IgD-negative memory B cell (primary cell): ENCODE measurements around the gene CD47. TPM values are rescaled to one million over a fixed set of nuclear protein-coding genes. Genes with fewer than 3 reads are reported as not detected.
A peak's percentile ranks its signal among the peaks of the same experiment; 100 is the strongest.

Experiments
- H3K27ac Mint-ChIP-seq, 3 donors: one replicate each; pipeline ENCODE4 v1.8.0; 2020 to 2022; ENCODE audit warnings: mild to moderate bottlenecking in 3 of 3, mixed read lengths in 3 of 3, moderate library complexity in 1 of 3
- H3K27me3 Mint-ChIP-seq: one replicate; pipeline ENCODE4 v1.8.0; 2021; ENCODE audit warnings: mixed read lengths
- H3K36me3 Mint-ChIP-seq: one replicate; pipeline ENCODE4 v1.8.0; 2020; ENCODE audit warnings: mild to moderate bottlenecking, mixed read lengths
- H3K4me1 Mint-ChIP-seq, 3 donors: one replicate each; pipeline ENCODE4 v1.8.0; 2020 to 2022; ENCODE audit warnings: mixed read lengths in 3 of 3, mild to moderate bottlenecking in 1 of 3
- H3K4me3 Mint-ChIP-seq, 4 donors: one replicate each; pipeline ENCODE4 v1.8.0; 2020 to 2022; ENCODE audit warnings: mild to moderate bottlenecking in 4 of 4, mixed read lengths in 4 of 4, moderate library complexity in 3 of 4
- H3K9me3 Mint-ChIP-seq, 3 donors: one replicate each; pipeline ENCODE4 v1.8.0; 2020 to 2021; ENCODE audit warnings: mixed read lengths in 3 of 3, mild to moderate bottlenecking in 1 of 3
- polyA plus RNA-seq: library from polyadenylated mRNA; unstranded; fragments of 300-500 nt; fragmentation: Illumina TruSeq; gene quantifications from one replicate; pipeline ENCODE4 v1.2.3, GENCODE V29; 2021

The CD47 gene
- polyA plus RNA-seq, 1 donor from 2014 or later = 147 TPM

DNA sequence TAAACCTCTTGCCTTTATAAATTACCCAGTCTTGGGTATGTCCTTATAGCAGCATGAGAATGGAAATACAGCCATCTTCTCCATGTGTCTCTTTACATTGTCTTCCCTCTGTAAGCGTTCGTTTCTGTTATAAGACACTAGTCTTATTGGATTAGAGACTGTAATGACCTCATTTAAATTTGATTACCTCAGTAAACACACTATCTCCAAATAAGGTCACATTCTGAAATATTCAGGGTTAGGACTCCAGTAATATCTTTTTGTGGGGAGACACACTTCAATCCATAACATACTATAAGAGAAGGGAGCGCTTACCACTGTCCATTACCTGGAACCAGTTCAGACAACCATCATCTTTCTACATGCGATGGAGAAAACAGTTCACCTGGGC lies 34.3 kb upstream of the CD47 start:
- Mint-ChIP-seq H3K4me1 (peaks cover 39 to 68% (median 56%) of the 10 kb centered on the region in 3 donors), H3K27ac (peak overlapping the region; percentile 99 to 100 (median 100)), H3K27me3 (no peaks in the 10 kb centered on the region)

DNA sequence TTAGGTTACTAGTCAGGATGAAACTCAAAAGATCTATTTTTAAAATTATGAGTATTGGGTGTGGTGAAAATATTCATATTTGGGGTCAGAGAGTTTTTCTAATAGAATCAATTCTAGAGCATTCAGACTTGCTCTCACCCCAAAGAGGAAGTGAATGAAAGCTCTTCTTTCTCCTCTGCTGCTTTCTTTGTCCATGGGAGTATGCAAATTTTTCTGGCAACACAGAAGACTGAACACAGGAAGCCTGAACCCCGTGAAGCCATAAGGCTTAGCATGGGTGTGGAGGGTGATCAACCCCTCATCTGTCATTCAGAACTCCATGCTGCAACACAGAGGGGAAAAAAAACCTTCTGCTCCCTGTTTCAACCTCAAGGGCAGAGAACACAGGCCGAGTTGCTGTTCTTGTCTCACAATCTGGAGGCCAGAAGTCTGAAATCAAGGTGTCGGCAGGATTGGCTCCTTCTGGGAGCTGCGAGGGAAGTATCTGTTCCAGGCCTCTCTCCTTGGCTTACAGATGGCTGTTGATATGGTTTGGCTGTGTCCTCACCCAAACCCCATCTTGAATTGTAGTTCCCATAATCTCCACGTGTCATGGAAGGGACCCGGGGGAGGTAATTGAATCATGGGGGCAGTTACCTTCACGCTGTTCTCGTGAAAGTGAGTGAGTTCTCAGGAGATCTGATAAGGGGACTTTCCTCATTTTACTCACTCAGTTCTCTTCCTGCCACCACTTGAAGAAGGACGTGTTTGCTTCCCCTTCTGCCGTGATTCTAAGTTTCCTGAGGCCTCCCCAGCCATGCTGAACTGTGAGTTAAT lies 33.7 kb upstream of the CD47 start:
- Mint-ChIP-seq H3K9me3 (peaks cover 0 to 10% (median 3%) of the 10 kb centered on the region in 3 donors), H3K27ac (peak overlapping the region; percentile 99 to 100 (median 100)), H3K27me3 (no peaks in the 10 kb centered on the region), H3K36me3 (peaks cover 10% of the 10 kb centered on the region), H3K4me1 (peaks cover 36 to 63% (median 53%) of the 10 kb centered on the region in 3 donors), H3K4me3 (peak overlapping the region; percentile 85 to 96 (median 94))

More for the DNA sequence above, 34.3 kb upstream of the CD47 start:
- Mint-ChIP-seq H3K36me3 (peaks cover 10% of the 10 kb centered on the region), H3K9me3 (peaks cover 0 to 10% (median 3%) of the 10 kb centered on the region in 3 donors), H3K4me3 (peak overlapping the region; percentile 85 to 96 (median 94))

DNA sequence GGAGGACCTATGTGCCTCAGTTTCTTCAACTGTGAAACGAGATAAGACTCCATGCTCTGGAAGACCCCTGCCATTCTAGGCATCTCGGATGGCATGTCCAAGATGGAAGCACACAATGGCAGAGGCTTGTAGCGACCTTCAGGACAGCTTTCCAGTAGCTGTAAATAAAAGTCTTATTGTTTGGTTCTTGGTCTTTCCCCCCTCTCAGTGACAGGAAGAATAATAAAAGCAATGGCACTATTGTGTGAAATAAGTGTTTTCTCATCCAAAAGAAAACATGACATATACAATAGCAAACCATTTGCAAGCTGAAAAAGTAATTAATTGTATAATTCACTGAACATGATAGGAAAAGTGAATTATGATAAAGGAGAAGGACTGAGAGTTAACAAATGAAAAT lies 32.5 kb upstream of the CD47 start:
- H3K4me1 Mint-ChIP-seq = peaks cover 38 to 54% (median 44%) of the 10 kb centered on the region in 3 donors
- H3K27me3 Mint-ChIP-seq = no peaks in the 10 kb centered on the region
- peak overlapping the region; percentile 13 to 99 (median 78) for H3K27ac Mint-ChIP-seq
- H3K36me3 Mint-ChIP-seq = peaks cover 8% of the 10 kb centered on the region
- peaks cover 0 to 6% (median 3%) of the 10 kb centered on the region in 3 donors for H3K9me3 Mint-ChIP-seq
- H3K4me3 Mint-ChIP-seq = peak overlapping the region; percentile 34 to 85 (median 53)

DNA sequence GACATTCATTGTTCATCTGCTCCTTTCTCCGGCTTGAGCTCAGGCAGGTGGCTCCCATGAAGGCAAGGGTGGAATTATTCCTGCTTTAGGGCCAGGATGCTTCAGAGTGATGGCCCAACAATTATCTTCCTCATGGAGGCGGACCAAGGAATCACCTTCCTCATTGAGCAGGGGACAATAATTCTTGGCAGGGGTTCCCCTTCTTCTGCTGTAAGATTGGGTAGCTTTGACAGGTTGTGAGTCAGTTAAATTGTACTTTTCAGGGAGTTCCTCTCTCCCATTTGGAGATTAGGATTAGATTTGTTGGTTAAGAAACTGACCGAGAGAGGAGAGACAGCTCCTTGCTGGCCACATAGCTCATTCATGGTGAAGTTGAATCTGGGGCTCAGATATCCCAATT lies 31.4 kb upstream of the CD47 start:
- peak overlapping the region in 2 of 4 donors; percentile 19 to 72 for H3K4me3 Mint-ChIP-seq
- H3K27me3 Mint-ChIP-seq = no peaks in the 10 kb centered on the region
- H3K36me3 Mint-ChIP-seq = peaks cover 1% of the 10 kb centered on the region
- peaks cover 35 to 46% (median 38%) of the 10 kb centered on the region in 3 donors for H3K4me1 Mint-ChIP-seq
- peak overlapping the region in 2 of 3 donors; percentile 13 to 15 for H3K27ac Mint-ChIP-seq
- peaks cover 0 to under 1% (median 0%) of the 10 kb centered on the region in 3 donors for H3K9me3 Mint-ChIP-seq

DNA sequence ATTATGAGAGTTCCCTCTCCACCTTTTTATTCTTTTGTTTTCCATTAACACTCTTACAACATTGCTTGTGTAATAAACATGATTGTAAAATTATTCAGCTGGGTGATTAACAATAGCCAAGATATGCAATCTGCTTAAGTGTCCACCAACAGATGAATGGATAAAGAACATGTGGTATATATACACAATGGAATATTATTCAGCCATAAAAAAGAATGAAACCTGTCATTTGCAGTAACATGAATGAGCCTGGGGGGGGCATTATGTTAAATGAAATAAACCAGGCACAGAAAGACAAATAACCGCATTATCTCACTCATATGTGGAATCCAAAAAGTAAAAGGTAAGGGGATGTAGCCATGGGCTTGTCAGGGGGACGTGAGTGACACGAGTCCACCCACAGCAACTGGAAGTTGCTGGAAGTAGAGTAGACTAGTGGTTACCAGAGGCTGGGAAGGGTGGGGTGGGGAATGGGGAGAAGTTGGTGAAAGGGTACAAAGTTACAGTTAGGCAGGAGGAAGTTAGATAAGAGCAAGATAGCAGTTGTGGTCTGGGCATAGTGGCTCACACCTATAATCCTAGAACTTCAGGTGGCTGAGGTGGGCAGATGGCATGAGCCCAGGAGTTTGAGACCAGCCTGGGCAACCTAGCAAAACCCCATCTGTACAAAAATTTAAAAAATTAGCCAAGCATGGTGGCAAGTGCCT lies 28.7 kb upstream of the CD47 start:
- Mint-ChIP-seq H3K27ac (no peak overlapping the region), H3K9me3 (no peaks in the 10 kb centered on the region), H3K27me3 (no peaks in the 10 kb centered on the region), H3K4me1 (peaks cover 27 to 34% (median 28%) of the 10 kb centered on the region in 3 donors), H3K36me3 (no peaks in the 10 kb centered on the region), H3K4me3 (peak overlapping the region in 1 of 4 donors; percentile 21)

DNA sequence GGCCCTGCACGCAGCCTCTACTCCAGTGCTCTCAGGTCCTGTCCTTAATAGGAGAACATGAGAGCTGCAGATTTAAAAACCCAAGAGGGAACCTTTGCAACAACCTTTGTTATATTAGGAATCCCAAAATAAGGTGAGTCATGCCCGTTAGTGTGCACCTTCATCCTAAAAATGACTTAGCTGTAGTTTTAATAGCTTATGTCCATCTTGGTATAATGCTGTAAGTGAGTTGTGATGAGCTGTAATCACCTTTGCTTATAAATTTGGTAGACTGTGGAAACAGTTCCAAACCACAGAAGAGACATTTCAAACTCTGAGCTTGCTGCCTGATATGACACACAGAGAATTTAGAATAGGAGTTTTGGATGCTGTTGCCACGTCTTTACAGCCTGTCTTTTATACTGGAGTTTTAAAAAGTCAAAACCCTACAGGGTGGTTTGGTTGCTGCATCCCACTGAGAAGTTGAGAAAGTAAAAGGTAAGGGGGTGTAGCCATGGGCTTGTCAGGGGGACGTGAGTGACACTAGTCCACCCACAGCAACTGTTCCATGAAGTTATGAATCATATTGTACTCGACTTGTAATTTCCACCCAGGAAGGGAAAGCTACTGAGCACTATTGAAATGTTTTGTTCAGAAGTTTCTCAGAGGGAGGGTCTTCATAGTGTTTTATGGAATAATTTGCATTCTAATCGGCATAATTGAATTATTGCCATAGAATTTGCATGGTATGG lies 27.4 kb upstream of the CD47 start:
- no peak overlapping the region for H3K27ac Mint-ChIP-seq

DNA sequence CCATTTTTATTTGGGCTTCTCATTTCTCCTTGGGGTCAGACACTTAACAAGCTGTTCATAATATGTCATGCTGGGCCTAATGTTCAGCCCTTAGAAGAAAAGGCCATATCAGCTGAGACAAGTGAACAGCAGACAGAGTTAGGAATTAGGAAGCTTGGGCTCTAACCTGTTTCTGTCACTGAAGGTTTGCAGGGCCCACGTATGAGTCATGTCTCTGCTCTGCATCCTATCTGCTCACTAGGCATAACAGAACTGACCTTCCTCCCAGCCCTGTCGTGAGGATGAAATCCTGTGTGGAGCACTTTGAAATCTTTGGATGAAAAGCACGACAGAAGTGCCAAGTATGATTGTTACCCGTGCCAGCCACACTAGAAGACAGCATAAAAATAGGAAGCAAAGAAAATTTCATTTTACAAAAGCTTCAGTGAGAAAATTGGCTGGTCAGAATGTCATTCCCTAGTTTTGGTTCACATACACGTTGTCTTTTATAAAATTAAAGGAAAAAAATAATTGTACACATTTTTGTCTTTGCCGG lies 26.5 kb upstream of the CD47 start:
- Mint-ChIP-seq H3K4me1 (peaks cover 8 to 16% (median 10%) of the 10 kb centered on the region in 3 donors), H3K36me3 (peaks cover 2% of the 10 kb centered on the region), H3K4me3 (no peak overlapping the region), H3K27me3 (no peaks in the 10 kb centered on the region), H3K9me3 (no peaks in the 10 kb centered on the region), H3K27ac (no peak overlapping the region)

More for the DNA sequence above, 27.4 kb upstream of the CD47 start:
- Mint-ChIP-seq H3K9me3 (no peaks in the 10 kb centered on the region), H3K36me3 (peaks cover 2% of the 10 kb centered on the region), H3K4me1 (peaks cover 15 to 22% (median 15%) of the 10 kb centered on the region in 3 donors), H3K4me3 (no peak overlapping the region), H3K27me3 (no peaks in the 10 kb centered on the region)

DNA sequence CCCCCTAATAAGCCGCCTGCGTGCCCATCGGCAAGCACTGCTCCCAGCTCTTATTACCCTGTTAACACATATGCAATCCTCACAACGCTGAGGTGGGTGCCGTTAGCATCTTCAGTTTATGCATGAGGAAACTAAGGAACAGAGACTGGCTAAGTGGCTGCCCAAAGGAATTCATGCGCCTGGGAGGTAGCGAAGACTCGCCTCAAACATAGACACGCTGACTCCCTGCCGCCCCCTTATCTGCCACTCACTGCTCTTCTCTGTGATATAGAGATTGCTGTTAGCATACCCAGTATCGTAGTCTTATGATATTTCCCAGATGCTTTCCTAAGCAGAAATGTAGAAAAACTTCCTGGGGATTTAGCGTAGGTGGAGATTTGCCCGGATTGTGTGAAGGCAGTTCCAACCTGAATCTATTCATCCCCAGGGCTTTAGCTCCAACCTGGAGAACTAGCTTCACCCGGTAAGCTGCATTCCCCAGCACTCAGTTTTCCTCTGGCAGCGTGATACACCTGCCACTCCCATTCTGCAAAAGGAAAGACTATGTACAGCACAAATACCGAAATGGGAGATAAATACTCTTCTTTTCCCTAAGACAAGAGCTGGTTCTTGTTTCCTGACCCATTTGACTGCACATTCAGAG lies 23.7 kb upstream of the CD47 start:
- Mint-ChIP-seq H3K4me3 (no peak overlapping the region), H3K9me3 (no peaks in the 10 kb centered on the region), H3K4me1 (peaks cover 2 to 10% (median 5%) of the 10 kb centered on the region in 3 donors), H3K27ac (no peak overlapping the region), H3K36me3 (peaks cover 2% of the 10 kb centered on the region), H3K27me3 (no peaks in the 10 kb centered on the region)

DNA sequence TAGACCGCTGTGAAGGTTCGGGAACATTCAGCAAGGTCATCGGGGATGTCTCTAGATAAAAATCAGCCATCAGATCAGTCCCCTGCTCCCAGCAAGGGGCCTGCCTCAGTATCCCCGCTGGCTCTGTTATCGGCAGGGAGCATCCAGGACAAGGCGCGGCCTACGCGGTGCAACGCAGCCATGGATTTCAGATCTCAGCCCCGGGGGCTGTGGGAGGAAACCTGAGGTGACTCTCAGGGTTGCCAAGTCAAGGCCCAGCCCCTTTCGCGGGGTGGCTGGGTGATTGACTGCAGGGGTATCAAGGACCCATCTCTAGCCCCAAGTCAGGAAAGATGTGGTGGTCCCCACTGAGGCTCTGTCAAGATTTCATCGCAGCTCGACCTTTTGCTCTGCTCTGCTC lies 23.1 kb upstream of the CD47 start:
- no peaks in the 10 kb centered on the region for H3K27me3 Mint-ChIP-seq
- peaks cover 2 to 7% (median 5%) of the 10 kb centered on the region in 3 donors for H3K4me1 Mint-ChIP-seq
- peaks cover 2% of the 10 kb centered on the region for H3K36me3 Mint-ChIP-seq
- no peak overlapping the region for H3K4me3 Mint-ChIP-seq
- H3K27ac Mint-ChIP-seq = no peak overlapping the region
- H3K9me3 Mint-ChIP-seq = no peaks in the 10 kb centered on the region

DNA sequence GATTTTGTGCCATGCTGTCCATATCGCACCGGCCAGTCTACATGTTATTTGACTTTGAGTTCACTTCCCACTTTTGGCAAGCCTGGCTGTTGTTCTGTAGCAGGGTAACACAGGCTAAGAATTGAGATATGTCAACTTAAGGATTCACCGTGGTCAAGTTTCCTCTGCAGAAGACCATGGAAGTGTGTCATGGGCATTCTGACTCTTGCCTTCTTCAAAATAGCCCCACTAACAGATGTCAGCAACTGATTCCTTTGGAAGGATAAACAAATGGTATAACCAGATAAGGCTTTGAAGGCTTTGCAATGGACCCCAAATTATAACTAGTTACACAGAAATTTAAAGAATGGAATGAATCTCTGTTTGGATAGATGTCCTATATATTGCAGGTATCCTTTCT lies 20.1 kb upstream of the CD47 start:
- no peaks in the 10 kb centered on the region for H3K9me3 Mint-ChIP-seq
- H3K36me3 Mint-ChIP-seq = peaks cover 2% of the 10 kb centered on the region
- H3K4me3 Mint-ChIP-seq = no peak overlapping the region
- H3K4me1 Mint-ChIP-seq = peaks cover 0 to 1% (median 0%) of the 10 kb centered on the region in 3 donors
- H3K27me3 Mint-ChIP-seq = no peaks in the 10 kb centered on the region
- no peak overlapping the region for H3K27ac Mint-ChIP-seq

DNA sequence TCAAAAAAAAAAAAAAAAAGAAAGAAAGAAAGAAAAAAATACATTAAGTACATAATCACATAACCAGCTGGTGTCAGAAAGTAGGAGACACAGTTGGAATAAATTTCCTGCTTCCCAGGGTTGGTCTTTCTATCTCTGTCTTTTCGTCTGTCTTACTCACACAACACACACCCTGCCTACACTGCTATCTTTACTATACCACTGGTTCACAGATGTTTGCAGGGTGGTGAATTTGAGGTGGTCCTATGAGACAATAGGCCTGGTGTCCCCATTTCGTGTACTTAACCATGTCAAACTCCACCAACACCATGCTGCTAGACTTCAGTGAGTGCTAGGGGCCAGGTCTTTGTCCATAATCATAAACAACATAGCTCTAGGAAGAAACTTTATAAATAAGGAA lies 17.6 kb upstream of the CD47 start:
- Mint-ChIP-seq H3K27me3 (no peaks in the 10 kb centered on the region), H3K4me1 (peaks cover 0 to 5% (median 4%) of the 10 kb centered on the region in 3 donors), H3K36me3 (peaks cover 1% of the 10 kb centered on the region), H3K4me3 (no peak overlapping the region), H3K27ac (no peak overlapping the region), H3K9me3 (no peaks in the 10 kb centered on the region)

DNA sequence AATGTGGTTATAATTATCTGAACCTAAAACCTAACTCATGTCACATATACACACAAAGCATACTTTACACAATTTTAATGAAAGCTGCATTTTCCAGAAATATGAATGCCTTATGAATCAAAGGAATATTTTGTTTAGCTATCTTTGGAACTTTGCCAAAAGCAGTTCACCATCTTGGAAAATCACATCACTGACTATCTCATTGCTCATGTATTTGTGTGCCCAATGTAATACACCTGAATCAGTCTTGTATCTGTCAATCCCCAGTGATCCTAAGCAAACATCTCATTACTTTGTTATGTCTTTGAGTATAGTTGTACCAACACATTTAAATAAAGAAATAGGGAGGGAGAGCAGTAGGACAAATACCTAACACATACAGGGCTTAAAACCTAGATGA lies 15.6 kb upstream of the CD47 start:
- no peak overlapping the region for H3K27ac Mint-ChIP-seq
- H3K9me3 Mint-ChIP-seq = no peaks in the 10 kb centered on the region
- no peaks in the 10 kb centered on the region for H3K27me3 Mint-ChIP-seq
- H3K4me3 Mint-ChIP-seq = no peak overlapping the region
- peaks cover 13 to 23% (median 20%) of the 10 kb centered on the region in 3 donors for H3K4me1 Mint-ChIP-seq
- H3K36me3 Mint-ChIP-seq = peaks cover 1% of the 10 kb centered on the region

DNA sequence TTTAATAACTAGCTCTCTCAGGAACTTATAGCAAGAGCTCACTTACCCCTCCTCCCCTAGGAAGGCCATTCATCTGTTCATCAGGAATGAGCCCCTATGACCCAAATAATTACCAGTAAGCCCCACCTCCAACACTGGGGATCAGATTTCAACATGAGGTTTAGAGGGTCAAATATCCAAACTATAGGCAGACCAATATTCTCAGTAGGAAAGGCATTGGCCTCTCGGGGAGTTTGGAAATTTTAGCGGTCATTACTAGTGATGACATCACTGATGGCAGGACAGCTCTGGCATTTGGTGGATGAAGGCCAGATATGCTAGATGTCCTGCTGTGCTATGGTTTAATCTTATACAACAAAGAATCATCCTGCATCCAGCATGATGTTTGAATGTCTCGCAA lies 15.2 kb upstream of the CD47 start:
- H3K27me3 Mint-ChIP-seq = no peaks in the 10 kb centered on the region
- no peaks in the 10 kb centered on the region for H3K9me3 Mint-ChIP-seq
- H3K27ac Mint-ChIP-seq = no peak overlapping the region
- peaks cover 15 to 27% (median 25%) of the 10 kb centered on the region in 3 donors for H3K4me1 Mint-ChIP-seq
- H3K36me3 Mint-ChIP-seq = peaks cover 1% of the 10 kb centered on the region
- H3K4me3 Mint-ChIP-seq = no peak overlapping the region
